Right renal cortex interstitium (tissue), 3 donors: ENCODE data around the gene MAP2. TPM values are rescaled to one million over a fixed set of nuclear protein-coding genes. Genes with fewer than 3 reads are reported as not detected.

Source experiments
- DNase-seq, 3 donors: peaks; one replicate each; pipeline ENCODE4 v3.0.0-alpha.2; 2013; ENCODE audit warnings: low read depth in 3 of 3, low spot score in 2 of 3
- polyA plus RNA-seq, 3 donors: library from polyadenylated mRNA; unstranded; fragments of 120-200 nt; gene quantifications; one replicate each; pipeline ENCODE4 v1.2.1, GENCODE V29; 2013; ENCODE audit not compliant: insufficient read length in 3 of 3

Gene MAP2
- polyA plus RNA-seq, 3 donors: 27.4 to 30.5 (median 28.6) TPM

DNA sequence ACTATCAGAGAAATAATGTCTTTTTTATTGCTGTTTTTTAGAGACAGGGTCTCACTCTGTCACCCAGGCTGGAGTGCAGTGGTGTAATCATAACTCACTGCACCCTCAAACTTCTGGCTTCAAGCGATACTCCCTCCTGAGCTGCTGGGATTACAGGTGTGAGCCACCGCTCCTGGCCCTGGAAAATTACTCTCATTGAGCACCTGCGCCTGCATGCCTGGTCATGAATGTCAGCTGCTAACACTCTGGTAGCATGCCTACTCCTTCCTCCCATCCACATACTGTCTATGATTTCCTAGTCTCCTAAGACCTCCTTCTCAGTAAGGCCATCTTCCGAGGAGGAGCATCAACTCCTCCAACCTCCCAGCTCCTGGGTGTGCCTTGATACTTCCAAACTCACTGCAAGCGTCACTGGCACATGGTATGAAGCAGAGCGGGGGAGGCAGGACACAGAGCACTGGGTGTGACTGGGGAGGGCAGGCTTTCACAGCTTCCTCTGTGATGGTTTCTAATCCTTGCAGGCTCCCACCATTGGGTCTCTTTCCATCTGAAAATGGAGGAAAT lies 1.6 kb upstream of the MAP2 start:
- no peak for DNase-seq

DNA sequence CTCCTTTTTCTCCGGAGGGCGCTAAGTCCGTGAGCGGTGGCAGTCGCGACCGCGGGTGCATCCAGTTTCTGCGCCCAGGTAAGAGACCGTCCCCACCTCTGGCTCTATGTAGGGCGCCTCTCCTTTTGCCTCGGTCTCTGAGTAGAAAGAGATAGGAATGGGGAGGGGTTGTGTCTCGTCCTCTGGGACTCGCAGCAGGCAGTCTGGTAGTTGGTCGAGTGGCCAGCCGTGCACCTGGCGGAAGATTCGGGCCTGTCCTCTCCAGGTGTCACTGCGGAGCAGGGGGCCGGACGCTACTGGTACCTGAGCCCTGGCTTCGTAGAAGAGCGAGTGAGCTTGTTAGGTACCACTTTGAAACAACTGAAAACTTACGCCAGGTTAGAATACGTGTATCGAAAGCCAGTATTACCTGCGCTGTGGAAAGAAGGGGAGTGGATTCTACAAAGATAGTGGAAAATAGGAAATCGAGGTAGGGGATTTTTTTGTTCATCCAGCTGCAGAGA lies 403 bp downstream of the MAP2 start:
- no peak for DNase-seq

- no peak for DNase-seq
Measured at GRCh38 chr2:209424781-209425470, 1.1 kb downstream of the MAP2 start.

GRCh38 chr2:209425471-209426071 lies 1.7 kb downstream of the MAP2 start:
- DNase-seq: no peak

- no peak for DNase-seq
Measured at GRCh38 chr2:209426432-209426831, 2.6 kb downstream of the MAP2 start.

GRCh38 chr2:209431701-209432100 lies 7.9 kb downstream of the MAP2 start:
- DNase-seq: no peak

GRCh38 chr2:209441541-209441940 lies 17.7 kb downstream of the MAP2 start:
- no peak for DNase-seq

GRCh38 chr2:209442939-209443338 lies 19.1 kb downstream of the MAP2 start:
- DNase-seq: no peak

- DNase-seq: no peak
Measured at GRCh38 chr2:209445485-209445884, 21.6 kb downstream of the MAP2 start.

DNA sequence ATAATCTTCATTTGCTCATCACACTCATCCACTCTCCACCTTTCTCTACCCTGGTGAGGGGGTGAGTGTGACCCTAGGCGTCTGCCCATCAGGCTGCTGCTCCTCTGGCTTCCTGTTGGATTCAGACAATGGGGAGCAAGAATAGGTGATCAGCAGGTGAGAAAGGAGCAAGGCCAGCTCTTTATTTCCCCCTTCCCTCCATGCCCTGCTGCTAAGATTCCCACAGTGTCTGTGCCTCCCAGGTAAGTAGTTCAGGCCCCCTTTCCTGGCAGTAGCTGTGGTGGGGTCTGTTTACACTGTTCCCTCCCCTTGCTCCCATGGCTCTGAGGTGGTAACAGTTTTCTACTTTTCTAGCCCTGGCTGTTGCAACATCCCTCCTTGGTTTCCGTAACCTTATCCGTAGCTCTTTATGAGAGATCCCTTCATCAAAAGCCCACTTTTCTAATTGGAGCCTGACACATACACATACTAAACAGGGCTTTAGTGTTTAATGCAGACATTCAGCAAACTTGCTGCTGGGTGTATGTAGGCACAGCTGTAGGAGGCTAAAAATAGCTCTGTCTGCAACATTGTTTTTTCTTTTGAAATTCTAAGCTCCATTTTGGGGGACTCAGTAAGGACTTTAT lies 27.5 kb downstream of the MAP2 start:
- no peak for DNase-seq

DNA sequence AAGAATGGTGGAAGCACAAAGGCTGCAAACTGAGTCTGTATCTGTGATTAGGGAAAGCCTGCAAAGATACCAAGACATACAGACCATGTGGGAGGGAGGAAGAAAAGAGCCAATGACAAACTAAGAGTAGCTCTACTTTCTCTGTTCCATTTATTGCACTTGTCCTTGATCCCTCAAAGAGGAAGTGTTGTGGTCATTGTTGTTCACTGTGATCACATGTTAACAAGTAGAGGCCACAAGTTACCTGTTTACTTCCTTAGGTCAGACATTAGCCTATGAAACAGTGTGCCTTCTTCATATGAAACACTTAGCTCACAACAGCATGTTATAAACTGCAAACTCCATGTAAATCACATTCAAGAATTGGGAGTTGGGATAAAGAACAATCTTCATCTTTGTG lies 32.6 kb downstream of the MAP2 start:
- no peak for DNase-seq

- no peak for DNase-seq
Measured at GRCh38 chr2:209458008-209458979, 34.4 kb downstream of the MAP2 start.

- DNase-seq: no peak
Measured at GRCh38 chr2:209459359-209459758, 35.5 kb downstream of the MAP2 start.

- DNase-seq: no peak
Measured at GRCh38 chr2:209460151-209460761, 36.4 kb downstream of the MAP2 start.

GRCh38 chr2:209463226-209463625 lies 39.4 kb downstream of the MAP2 start:
- DNase-seq: no peak

GRCh38 chr2:209463835-209464234 lies 40.0 kb downstream of the MAP2 start:
- DNase-seq: no peak

DNA sequence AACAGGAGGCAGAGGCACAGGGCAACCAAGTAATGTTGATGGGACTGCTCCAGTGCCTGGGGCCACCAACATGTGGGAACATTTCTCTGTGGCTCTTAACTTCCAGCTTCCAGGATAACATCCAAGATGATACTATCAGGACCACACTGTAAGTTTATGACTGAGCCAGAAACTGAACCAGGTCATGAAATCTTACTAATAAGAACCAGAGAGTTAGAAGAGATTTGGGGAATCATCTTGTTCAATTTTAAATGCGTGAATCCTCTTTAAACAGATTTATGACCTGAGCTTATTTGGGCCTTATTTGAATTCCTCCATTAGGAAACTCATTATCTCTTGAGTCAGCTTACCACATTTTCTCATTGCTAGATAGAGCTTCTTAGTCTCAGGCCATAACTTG lies 45.0 kb downstream of the MAP2 start:
- no peak for DNase-seq

- no peak for DNase-seq
Measured at GRCh38 chr2:209469481-209469880, 45.6 kb downstream of the MAP2 start.

DNA sequence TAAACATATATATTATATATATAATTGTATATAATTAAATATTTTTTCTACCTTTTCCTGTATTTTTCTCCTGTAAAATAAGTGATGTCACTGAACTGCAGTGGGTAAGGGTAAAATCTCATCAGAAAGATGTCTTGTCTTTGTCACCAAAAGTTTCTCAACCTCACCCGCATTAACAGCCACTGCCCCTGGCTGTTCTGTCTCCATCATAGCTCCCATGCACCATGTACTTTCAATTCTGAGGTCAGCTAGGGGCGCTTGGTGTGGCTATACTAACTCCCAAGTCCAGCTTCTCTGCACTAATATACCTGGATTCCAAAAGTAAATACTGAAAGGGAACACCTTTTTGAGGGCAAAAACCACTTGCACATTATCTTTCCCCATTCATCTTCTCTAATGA lies 46.6 kb downstream of the MAP2 start:
- DNase-seq: no peak

- no peak for DNase-seq
Measured at GRCh38 chr2:209471037-209471436, 47.2 kb downstream of the MAP2 start.
